IMR-90 (cell line): ENCODE measurements around the gene CDK11B. TPM values are rescaled to one million over a fixed set of nuclear protein-coding genes. Genes with fewer than 3 reads are reported as not detected.
"Not testable (repeated sequence)": the region's sequence is repeated elsewhere in the genome, so short reads cannot be mapped to it uniquely, and the experiment has no call there.

ENCODE experiments used
- ATAC-seq: fragments of 200-7000 bp; cut with Tn5 transposase; 2 replicates; pipeline ENCODE4 v1.9.1; 2020; ENCODE audit warnings: low read depth, mild to moderate bottlenecking, moderate library complexity
- BruUV-seq: library from RNA; stranded (reverse); fragments of 400-500 nt; replicated peaks from 2 replicates; lab custom pipeline; 2021; lab: Mats Ljungman, UMichigan
- CTCF ChIA-PET: fragments of 300-600 bp; formaldehyde crosslinking; extraction: SDS; loops from one replicate; lab custom pipeline; 2021; ENCODE audit warnings: antibody characterized with exemption; lab: Yijun Ruan, JAX
- POLR2A ChIA-PET: fragments of 300-600 bp; sonication (Branson Sonifier 250); formaldehyde crosslinking; loops from one replicate; lab custom pipeline; 2022; ENCODE audit warnings: antibody characterized with exemption; ENCODE audit not compliant: unreplicated experiment; lab: Charles Lee
- DNase-seq: peaks from one replicate; pipeline ENCODE4 v3.0.0; 2013
- H2AFZ ChIP-seq: replicated peaks from 2 replicates; pipeline ENCODE3; 2013; ENCODE audit warnings: low read length, mild to moderate bottlenecking; ENCODE audit not compliant: poor library complexity
- H2AK5ac ChIP-seq: 2 replicates; pipeline ENCODE4 v1.6.1; 2013; ENCODE audit warnings: low read depth, low read length, inconsistent platforms
- H2AK9ac ChIP-seq: replicated peaks from 2 replicates; pipeline ENCODE3; 2013; ENCODE audit warnings: mild to moderate bottlenecking, low read depth, low read length, moderate library complexity; ENCODE audit not compliant: poor library complexity
- H2BK120ac ChIP-seq: 2 replicates; pipeline ENCODE4 v1.6.1; 2013; ENCODE audit warnings: low read depth, low read length, inconsistent platforms
- H2BK15ac ChIP-seq: 3 replicates; pipeline ENCODE4 v1.6.1; 2013; ENCODE audit warnings: low read depth, low read length, inconsistent platforms
- H2BK20ac ChIP-seq: 2 replicates; pipeline ENCODE4 v1.6.1; 2013; ENCODE audit warnings: low read depth, mild to moderate bottlenecking, inconsistent platforms, low read length, moderate library complexity
- H2BK5ac ChIP-seq: 2 replicates; pipeline ENCODE4 v1.6.1; 2013; ENCODE audit warnings: mild to moderate bottlenecking, low read depth, low read length, inconsistent platforms; ENCODE audit not compliant: poor library complexity, severe bottlenecking
- H3K14ac ChIP-seq: replicated peaks from 2 replicates; pipeline ENCODE4 v1.6.1; 2013; ENCODE audit warnings: low read depth, low read length, inconsistent platforms
- H3K18ac ChIP-seq: 2 replicates; pipeline ENCODE4 v1.6.1; 2013; ENCODE audit warnings: low read depth, low read length, control low read depth
- H3K23ac ChIP-seq: 2 replicates; pipeline ENCODE4 v1.6.1; 2013; ENCODE audit warnings: low read depth, low read length, inconsistent platforms
- H3K27ac ChIP-seq: 2 replicates; pipeline ENCODE4 v1.5.1; 2013; ENCODE audit warnings: mild to moderate bottlenecking, control low read depth, low read length; ENCODE audit not compliant: insufficient read depth
- H3K27me3 ChIP-seq: 2 replicates; pipeline ENCODE4 v1.6.1; 2013; ENCODE audit warnings: low read length; ENCODE audit not compliant: control insufficient read depth, insufficient read depth
- H3K36me3 ChIP-seq: 2 replicates; pipeline ENCODE4 v1.6.1; 2013; ENCODE audit warnings: low read length, mixed read lengths; ENCODE audit not compliant: control insufficient read depth, insufficient read depth
- H3K4ac ChIP-seq: 2 replicates; pipeline ENCODE4 v1.6.1; 2013; ENCODE audit warnings: low read depth, low read length, inconsistent platforms
- H3K4me1 ChIP-seq: 2 replicates; pipeline ENCODE4 v1.6.1; 2013; ENCODE audit warnings: low read length, mixed read lengths; ENCODE audit not compliant: control insufficient read depth, insufficient read depth
- H3K4me2 ChIP-seq: 2 replicates; pipeline ENCODE4 v1.6.1; 2013; ENCODE audit warnings: low read depth, mild to moderate bottlenecking, control low read depth, low read length, moderate library complexity
- H3K4me3 ChIP-seq: 2 replicates; pipeline ENCODE4 v1.5.1; 2013; ENCODE audit warnings: low read depth, mild to moderate bottlenecking, control low read depth, low read length, moderate library complexity; ENCODE audit not compliant: insufficient read depth
- H3K56ac ChIP-seq: 2 replicates; pipeline ENCODE4 v1.6.1; 2013; ENCODE audit warnings: low read length, inconsistent platforms; ENCODE audit not compliant: insufficient read depth; ENCODE audit errors: extremely low read depth
- H3K79me1 ChIP-seq, 2 experiments: 2 replicates each; pipeline ENCODE4 v1.6.1; 2013; ENCODE audit warnings: low read length in 2 of 2, inconsistent platforms in 1 of 2, low read depth in 1 of 2
- H3K9ac ChIP-seq: 2 replicates; pipeline ENCODE4 v1.6.1; 2013; ENCODE audit warnings: low read depth, low read length, control low read depth
- H3K9me1 ChIP-seq: 2 replicates; pipeline ENCODE4 v1.6.1; 2013; ENCODE audit warnings: low read length, inconsistent platforms; ENCODE audit not compliant: insufficient read depth
- H3K9me3 ChIP-seq: 2 replicates; pipeline ENCODE4 v1.6.1; 2013; ENCODE audit warnings: low read length; ENCODE audit not compliant: control insufficient read depth, insufficient read depth
- H4K20me1 ChIP-seq: 2 replicates; pipeline ENCODE4 v1.6.1; 2013; ENCODE audit warnings: low read length, inconsistent platforms; ENCODE audit not compliant: insufficient read depth
- H4K5ac ChIP-seq: 2 replicates; pipeline ENCODE4 v1.6.1; 2013; ENCODE audit warnings: mild to moderate bottlenecking, low read depth, low read length, control low read depth
- H4K8ac ChIP-seq, 2 experiments: 2 replicates each; pipeline ENCODE4 v1.6.1; 2013; ENCODE audit warnings: low read depth in 2 of 2, low read length in 2 of 2, control low read depth in 1 of 2, inconsistent platforms in 1 of 2
- H4K91ac ChIP-seq: 2 replicates; pipeline ENCODE4 v1.6.1; 2013; ENCODE audit warnings: low read depth, low read length, inconsistent platforms; ENCODE audit not compliant: insufficient read depth
- WGBS, 2 experiments: methylation state at CpG; one replicate each; pipeline versions ENCODE4 v1.1.5 to v1.1.7; 2013; ENCODE audit warnings: missing lambda C conversion rate in 2 of 2; ENCODE audit not compliant: insufficient read length in 1 of 2; ENCODE audit errors: extremely low coverage in 2 of 2; 5-methylcytosine and 5-hydroxymethylcytosine counted together
- dilution Hi-C: fragments of 300-500 bp; cut with HindIII; formaldehyde crosslinking; loops from one replicate; pipeline ENCODE4 v1.14.3; 2018; ENCODE audit warnings: low sequenced_read_pairs; ENCODE audit not compliant: unreplicated experiment
- in situ Hi-C: fragments of 300-500 bp; cut with MboI; formaldehyde crosslinking; loops from 3 replicates; pipeline ENCODE4 v1.14.3; 2019; ENCODE audit warnings: low sequenced_read_pairs, inconsistent platforms, mixed read lengths
- intact Hi-C: fragments of 100-400 bp; cut with micrococcal nuclease; formaldehyde crosslinking; loops from 2 replicates; pipeline ENCODE4 v1.10.0; 2022
- polyA plus RNA-seq, 3 experiments: library from polyadenylated mRNA; depleted of rRNA; stranded (reverse); fragments of >200 nt; gene quantifications; 2 replicates each; pipeline ENCODE4 v1.2.3, GENCODE V29; 2012; ENCODE audit warnings: low replicate concordance in 1 of 3
- total RNA-seq: library from RNA; depleted of rRNA; stranded (reverse); fragments of >200 nt; gene quantifications from 2 replicates; pipeline ENCODE4 v1.2.3, GENCODE V29; 2012

Gene CDK11B
- total and polyA plus RNA-seq, 2 of the 4 experiments (the other 2 are of a cell fraction) = 8.2 to 19.1 TPM

DNA sequence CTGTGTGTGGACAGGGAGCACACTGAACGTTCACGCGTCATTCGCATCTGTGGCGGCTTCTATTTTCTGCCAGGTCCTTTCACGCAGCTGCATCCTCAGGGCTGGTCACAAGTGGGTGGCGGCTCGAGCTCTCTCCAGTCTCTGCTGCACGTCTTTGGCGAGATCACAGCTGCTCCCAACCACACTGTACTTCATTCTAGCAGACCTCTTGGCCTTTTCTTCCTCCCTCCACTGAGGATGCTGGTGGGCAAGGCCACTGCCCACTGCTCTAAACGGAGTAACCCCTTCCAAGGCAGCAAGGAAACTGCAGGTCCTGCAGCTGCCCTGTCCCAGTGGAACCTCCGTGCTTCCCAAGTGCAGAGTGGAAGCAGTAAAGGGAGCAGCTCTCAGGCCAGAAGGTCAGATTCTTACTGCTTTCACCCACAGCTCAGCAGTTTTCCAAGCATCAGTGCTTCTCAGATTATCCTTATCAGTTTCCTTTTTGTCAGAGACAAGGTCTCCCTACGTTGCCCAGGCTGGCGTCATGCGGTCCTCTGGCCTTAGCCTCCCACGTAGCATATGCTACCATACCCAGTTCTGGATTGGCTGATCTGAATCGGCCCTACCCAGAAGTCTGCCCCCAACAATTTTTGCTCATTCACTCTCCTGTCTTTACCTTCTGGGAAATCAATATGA lies 11.1 kb downstream of the CDK11B start:
- H2BK5ac ChIP-seq, H2AFZ ChIP-seq, H2BK120ac ChIP-seq, H4K20me1 ChIP-seq, dilution Hi-C loops, H3K4me1 ChIP-seq, in situ Hi-C loops, H3K56ac ChIP-seq, H3K4me2 ChIP-seq, H3K9me1 ChIP-seq, H3K79me1 ChIP-seq, H2BK15ac ChIP-seq, H3K4me3 ChIP-seq, H3K23ac ChIP-seq, H3K9me3 ChIP-seq, H2BK20ac ChIP-seq, H2AK5ac ChIP-seq, H3K14ac ChIP-seq, CTCF ChIA-PET, H3K27ac ChIP-seq, BruUV-seq, H3K27me3 ChIP-seq, H2AK9ac ChIP-seq, H3K18ac ChIP-seq, H3K9ac ChIP-seq, H4K5ac ChIP-seq, H3K4ac ChIP-seq, intact Hi-C loops, DNase-seq, H4K8ac ChIP-seq, POLR2A ChIA-PET, ATAC-seq, H4K91ac ChIP-seq: not testable (repeated sequence)
- H3K36me3 ChIP-seq = peaks cover 32% of the 10 kb centered on the region
- 80% methylated on average over 1 of the region's 17 CpGs; no CpG with 5 or more reads in 1 of the 2 experiments for WGBS, 2 experiments

DNA sequence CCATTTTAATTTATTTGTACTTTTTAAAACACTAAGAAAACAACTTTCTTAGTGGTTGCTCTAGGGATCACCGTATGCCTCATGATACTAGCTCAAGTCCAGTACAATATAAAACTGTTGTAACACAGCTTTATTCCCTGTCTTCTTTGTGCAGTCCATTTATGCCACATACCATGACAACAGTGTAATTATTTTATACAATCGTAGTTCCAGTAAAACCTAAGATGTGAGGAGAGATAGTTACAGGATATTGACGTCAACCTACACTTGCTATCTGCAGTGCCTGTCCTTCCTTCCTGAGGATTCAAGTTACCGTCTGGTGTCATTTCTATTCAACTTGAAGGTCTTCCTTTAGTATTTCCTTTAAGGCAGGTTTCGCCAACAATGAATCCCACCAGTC lies 12.5 kb downstream of the CDK11B start:
- H4K91ac ChIP-seq, H3K9me3 ChIP-seq, H3K4me2 ChIP-seq, H3K4me1 ChIP-seq, H3K9ac ChIP-seq, H3K27ac ChIP-seq, H4K5ac ChIP-seq, H3K79me1 ChIP-seq, H2BK5ac ChIP-seq, H3K56ac ChIP-seq, H2AFZ ChIP-seq, H2BK120ac ChIP-seq, dilution Hi-C loops, H3K14ac ChIP-seq, H2AK5ac ChIP-seq, H2BK15ac ChIP-seq, intact Hi-C loops, H3K27me3 ChIP-seq, H3K23ac ChIP-seq, H2BK20ac ChIP-seq, H3K4me3 ChIP-seq, POLR2A ChIA-PET, H2AK9ac ChIP-seq, H4K20me1 ChIP-seq, ATAC-seq, H3K9me1 ChIP-seq, CTCF ChIA-PET, BruUV-seq, H3K18ac ChIP-seq, H4K8ac ChIP-seq, H3K4ac ChIP-seq, in situ Hi-C loops, DNase-seq: not testable (repeated sequence)
- peaks cover 21% of the 10 kb centered on the region for H3K36me3 ChIP-seq
- no CpG with 5 or more reads among the region's 5 CpGs for WGBS, 2 experiments
